Measurements from ENCODE around the gene NECAB2. TPM values are rescaled to one million over a fixed set of nuclear protein-coding genes. Genes with fewer than 3 reads are reported as not detected.
A peak's percentile ranks its signal among the peaks of the same experiment; 100 is the strongest.

NECAB2 gene
- total RNA-seq, 4 donors from 2014 or later: 1.1 TPM; not detected in 3

- 71% methylated on average over 1 of the region's 13 CpGs; no CpG with 5 or more reads in 1 of the 2 donors for WGBS, 2 donors (ENCODE audit: low coverage in 1 of 2)
- Histone ChIP-seq H3K27ac (no peak overlapping the region), H3K4me1 (peaks cover 0 to 8% (median 0%) of the 10 kb centered on the region in 3 donors), H3K27me3 (no peaks in the 10 kb centered on the region), H3K36me3 (peaks cover 0 to 71% of the 10 kb centered on the region in 2 donors), H3K4me3 (no peak overlapping the region), H3K9me3 (no peaks in the 10 kb centered on the region)
- ATAC-seq: peak; percentile 31
- TF ChIP-seq EP300 (IDR thresholded peaks at IDR 0.05) (no peak), POLR2A (IDR thresholded peaks at IDR 0.05) (no peak), POLR2AphosphoS5 (IDR thresholded peaks at IDR 0.05) (no peak)
- TF ChIP-seq, protein P1, sequence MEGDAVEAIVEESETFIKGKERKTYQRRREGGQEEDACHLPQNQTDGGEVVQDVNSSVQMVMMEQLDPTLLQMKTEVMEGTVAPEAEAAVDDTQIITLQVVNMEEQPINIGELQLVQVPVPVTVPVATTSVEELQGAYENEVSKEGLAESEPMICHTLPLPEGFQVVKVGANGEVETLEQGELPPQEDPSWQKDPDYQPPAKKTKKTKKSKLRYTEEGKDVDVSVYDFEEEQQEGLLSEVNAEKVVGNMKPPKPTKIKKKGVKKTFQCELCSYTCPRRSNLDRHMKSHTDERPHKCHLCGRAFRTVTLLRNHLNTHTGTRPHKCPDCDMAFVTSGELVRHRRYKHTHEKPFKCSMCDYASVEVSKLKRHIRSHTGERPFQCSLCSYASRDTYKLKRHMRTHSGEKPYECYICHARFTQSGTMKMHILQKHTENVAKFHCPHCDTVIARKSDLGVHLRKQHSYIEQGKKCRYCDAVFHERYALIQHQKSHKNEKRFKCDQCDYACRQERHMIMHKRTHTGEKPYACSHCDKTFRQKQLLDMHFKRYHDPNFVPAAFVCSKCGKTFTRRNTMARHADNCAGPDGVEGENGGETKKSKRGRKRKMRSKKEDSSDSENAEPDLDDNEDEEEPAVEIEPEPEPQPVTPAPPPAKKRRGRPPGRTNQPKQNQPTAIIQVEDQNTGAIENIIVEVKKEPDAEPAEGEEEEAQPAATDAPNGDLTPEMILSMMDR (IDR thresholded peaks at IDR 0.05): no peak
Measured at GRCh38 chr16:84049403-84050060, 81.5 kb downstream of the NECAB2 start.

GRCh38 chr16:84050316-84050715 is 82.3 kb downstream of the NECAB2 start:
- peaks cover 0 to 79% of the 10 kb centered on the region in 2 donors for H3K36me3 ChIP-seq
- no peaks in the 10 kb centered on the region for H3K9me3 ChIP-seq
- ATAC-seq: no peak
- TF ChIP-seq, protein P1 (IDR thresholded peaks at IDR 0.05): no peak
- TF ChIP-seq POLR2A (IDR thresholded peaks at IDR 0.05) (no peak), EP300 (IDR thresholded peaks at IDR 0.05) (no peak), POLR2AphosphoS5 (IDR thresholded peaks at IDR 0.05) (no peak)
- no peaks in the 10 kb centered on the region for H3K27me3 ChIP-seq
- H3K4me3 ChIP-seq: no peak overlapping the region
- WGBS, 2 donors (ENCODE audit: low coverage in 1 of 2): 100% methylated on average over 1 to 4 of the region's 9 CpGs
- H3K27ac ChIP-seq: no peak overlapping the region
- peaks cover 0 to 14% (median 0%) of the 10 kb centered on the region in 3 donors for H3K4me1 ChIP-seq

DNA sequence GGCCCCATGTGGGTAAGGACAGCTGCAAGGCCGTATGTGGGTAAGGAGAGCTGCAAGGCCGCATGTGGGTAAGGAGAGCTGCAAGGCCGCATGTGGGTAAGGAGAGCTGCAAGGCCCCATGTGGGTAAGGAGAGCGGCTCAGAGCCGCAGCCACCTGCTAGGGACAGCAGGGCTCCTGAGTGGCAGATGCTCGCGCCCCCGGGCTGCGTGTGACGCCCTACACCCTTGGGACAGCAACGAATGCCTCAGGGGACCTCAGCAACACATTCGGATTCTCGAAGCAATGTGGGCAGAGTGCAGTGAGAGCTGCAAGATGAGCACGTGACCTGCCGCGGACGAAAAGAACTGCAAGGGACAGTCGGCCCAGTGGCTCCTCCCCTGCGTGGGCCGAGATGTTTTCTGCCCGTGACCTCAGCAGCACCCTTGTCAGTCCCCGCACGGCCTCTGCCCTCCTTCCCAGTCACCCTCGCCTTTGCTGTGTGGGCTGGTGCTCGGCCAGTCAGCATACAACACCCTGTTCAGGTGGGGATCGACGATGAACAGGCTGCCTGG is 84.1 kb downstream of the NECAB2 start:
- 86% methylated on average over 20 of the region's 27 CpGs; no CpG with 5 or more reads in 1 of the 2 donors for WGBS, 2 donors (ENCODE audit: low coverage in 1 of 2)
- peaks cover 0 to 25% (median 0%) of the 10 kb centered on the region in 3 donors for H3K4me1 ChIP-seq
- H3K9me3 ChIP-seq: no peaks in the 10 kb centered on the region
- H3K36me3 ChIP-seq: peaks cover 0 to 94% of the 10 kb centered on the region in 2 donors
- no peak for ATAC-seq
- H3K4me3 ChIP-seq: no peak overlapping the region
- H3K27me3 ChIP-seq: no peaks in the 10 kb centered on the region
- TF ChIP-seq EP300 (IDR thresholded peaks at IDR 0.05) (no peak), POLR2AphosphoS5 (IDR thresholded peaks at IDR 0.05) (no peak), POLR2A (IDR thresholded peaks at IDR 0.05) (no peak)
- TF ChIP-seq, protein P1 (IDR thresholded peaks at IDR 0.05): no peak
- H3K27ac ChIP-seq: no peak overlapping the region

Small RNA genes within 50 kb of the gene (small RNA-seq; reads per million reads assigned to genes)
- 0 reads per million in 4 donors for gene RNA5SP432

Other genes with a start within 250 kb of the NECAB2 start
- gene HSBP1, start 160.3 kb upstream of the NECAB2 start, total RNA-seq: 10 to 100 TPM in 3 of 4 donors, 1 to 10 TPM in 1; 9.8 to 66.0 (median 19.3) TPM
- 10 to 100 TPM in 3 of 4 donors, 1 to 10 TPM in 1; 9.9 to 17.6 (median 12.2) TPM for gene MLYCD, start 69.1 kb upstream of the NECAB2 start, total RNA-seq
- 10 to 100 TPM in 2 of 4 donors, 1 to 10 TPM in 2; 7.9 to 12.5 (median 9.4) TPM for gene OSGIN1, start 15.0 kb upstream of the NECAB2 start, total RNA-seq
- gene SLC38A8, start 74.6 kb downstream of the NECAB2 start, total RNA-seq: not detected
- gene MBTPS1, start 148.7 kb downstream of the NECAB2 start, total RNA-seq: 10 to 100 TPM; 84.0 to 98.6 (median 90.9) TPM
- 10 to 100 TPM; 10.1 to 19.2 (median 13.3) TPM for gene HSDL1, start 176.9 kb downstream of the NECAB2 start, total RNA-seq
- under 1 TPM in 1 of 4 donors, not detected in 3; 0.27 TPM for gene DNAAF1, start 177.1 kb downstream of the NECAB2 start, total RNA-seq
- gene TAF1C, start 218.8 kb downstream of the NECAB2 start, total RNA-seq: 10 to 100 TPM; 16.1 to 51.4 (median 33.2) TPM
- under 1 TPM in 3 of 4 donors, not detected in 1; 0.27 to 0.47 (median 0.31) TPM for gene ADAD2, start 222.9 kb downstream of the NECAB2 start, total RNA-seq

All from gastroesophageal sphincter (tissue), 4 donors.